Activated naive CD4-positive, alpha-beta T cell treated with anti-CD3 and anti-CD28 coated beads, Interleukin-2, amount 50 U/mL, for 24 hours (primary cell): ENCODE measurements around the gene GAS7.

Source experiments
- H3K27ac Mint-ChIP-seq: one replicate; pipeline ENCODE4 v1.8.0; 2021; ENCODE audit warnings: mild to moderate bottlenecking, mixed read lengths
- H3K27me3 Mint-ChIP-seq: one replicate; pipeline ENCODE4 v1.8.0; 2021; ENCODE audit warnings: mixed read lengths
- H3K36me3 Mint-ChIP-seq: one replicate; pipeline ENCODE4 v1.8.0; 2021; ENCODE audit warnings: mixed read lengths
- H3K4me1 Mint-ChIP-seq: one replicate; pipeline ENCODE4 v1.8.0; 2021; ENCODE audit warnings: mixed read lengths
- H3K4me3 Mint-ChIP-seq: one replicate; pipeline ENCODE4 v1.8.0; 2021; ENCODE audit warnings: mild to moderate bottlenecking, mixed read lengths
- H3K9me3 Mint-ChIP-seq: one replicate; pipeline ENCODE4 v1.8.0; 2021; ENCODE audit warnings: mixed read lengths

The GAS7 gene

GRCh38 chr17:9886141-9886930 is 312.1 kb downstream of the GAS7 start:
- Mint-ChIP-seq H3K4me1 (no peaks in the 10 kb centered on the region), H3K4me3 (no peak overlapping the region), H3K9me3 (peaks cover 18% of the 10 kb centered on the region), H3K36me3 (peaks cover 2% of the 10 kb centered on the region), H3K27me3 (no peaks in the 10 kb centered on the region), H3K27ac (no peak overlapping the region)

DNA sequence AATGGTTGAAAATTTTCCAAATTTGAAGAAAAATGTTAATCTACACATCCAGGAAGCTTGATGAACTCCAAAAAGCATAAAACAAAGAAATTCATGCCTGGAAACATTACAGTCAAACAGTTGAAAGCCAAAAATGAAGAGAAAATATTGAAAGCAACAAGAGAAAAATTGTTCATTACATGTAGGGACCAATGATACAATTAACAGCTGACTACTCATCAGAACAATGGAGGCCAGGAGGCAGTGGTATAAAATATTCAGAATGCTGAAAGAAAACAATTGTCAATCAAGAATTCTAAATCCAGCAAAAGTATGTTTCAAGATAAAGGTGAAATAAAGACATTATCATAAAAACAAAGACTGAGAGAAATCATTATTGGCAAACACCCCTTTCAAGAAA is 315.0 kb downstream of the GAS7 start:
- Mint-ChIP-seq H3K27me3 (no peaks in the 10 kb centered on the region), H3K27ac (no peak overlapping the region), H3K36me3 (peaks cover 2% of the 10 kb centered on the region), H3K9me3 (peaks cover 18% of the 10 kb centered on the region), H3K4me1 (no peaks in the 10 kb centered on the region), H3K4me3 (no peak overlapping the region)

- no peak overlapping the region for H3K27ac Mint-ChIP-seq
- no peak overlapping the region for H3K4me3 Mint-ChIP-seq
Observed at GRCh38 chr17:9880582-9880999, 317.8 kb downstream of the GAS7 start.

GRCh38 chr17:9878786-9879525 is 319.4 kb downstream of the GAS7 start:
- H3K27ac Mint-ChIP-seq = no peak overlapping the region
- H3K4me3 Mint-ChIP-seq = no peak overlapping the region
- H3K4me1 Mint-ChIP-seq = no peaks in the 10 kb centered on the region
- no peaks in the 10 kb centered on the region for H3K27me3 Mint-ChIP-seq
- peaks cover 2% of the 10 kb centered on the region for H3K36me3 Mint-ChIP-seq
- peaks cover 18% of the 10 kb centered on the region for H3K9me3 Mint-ChIP-seq

More at GRCh38 chr17:9880582-9880999, 317.8 kb downstream of the GAS7 start:
- no peaks in the 10 kb centered on the region for H3K27me3 Mint-ChIP-seq
- peaks cover 18% of the 10 kb centered on the region for H3K9me3 Mint-ChIP-seq
- peaks cover 2% of the 10 kb centered on the region for H3K36me3 Mint-ChIP-seq
- H3K4me1 Mint-ChIP-seq = no peaks in the 10 kb centered on the region

DNA sequence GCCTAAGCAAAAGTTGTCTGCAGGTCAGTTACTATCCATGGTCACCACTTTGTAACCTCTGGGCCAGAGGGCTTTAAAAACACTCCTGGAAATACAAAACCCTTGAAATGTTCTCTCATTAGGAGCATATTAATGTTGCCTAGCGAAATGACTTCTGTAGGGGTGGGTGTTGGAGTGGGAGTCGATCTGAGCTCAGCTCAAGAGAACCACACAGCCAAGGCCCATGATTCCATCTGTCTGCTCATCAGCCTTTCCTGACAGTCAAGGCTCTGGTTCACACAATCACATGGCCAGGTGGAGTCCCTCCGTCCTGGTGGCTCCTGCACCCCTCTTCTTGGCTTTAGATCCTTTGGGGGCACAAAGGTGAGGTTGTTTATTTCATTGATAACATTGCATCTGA is 320.1 kb downstream of the GAS7 start:
- Mint-ChIP-seq H3K4me3 (no peak overlapping the region), H3K27me3 (no peaks in the 10 kb centered on the region), H3K4me1 (no peaks in the 10 kb centered on the region), H3K27ac (no peak overlapping the region), H3K36me3 (peaks cover 2% of the 10 kb centered on the region), H3K9me3 (peaks cover 14% of the 10 kb centered on the region)

DNA sequence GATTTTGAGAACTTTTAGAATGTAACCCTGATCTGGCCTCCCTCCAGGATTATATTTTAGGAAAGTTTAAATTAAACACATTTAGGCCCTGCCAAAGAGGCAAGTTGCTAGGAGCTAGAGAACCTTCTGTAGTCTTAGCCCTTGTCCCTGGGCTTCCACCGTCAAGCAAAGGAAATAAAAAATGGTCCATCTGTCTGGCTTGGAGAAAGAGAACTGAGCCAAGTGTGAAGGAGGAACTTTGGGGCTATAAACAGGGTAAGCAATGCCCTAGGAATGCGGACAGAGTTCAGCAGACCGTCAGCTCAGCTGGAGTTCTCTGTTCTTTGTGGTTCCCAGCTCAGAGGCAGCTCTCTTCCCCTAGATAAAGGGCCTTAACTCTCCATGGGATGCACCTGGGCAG is 323.0 kb downstream of the GAS7 start:
- Mint-ChIP-seq H3K4me1 (no peaks in the 10 kb centered on the region), H3K27me3 (peaks cover 4% of the 10 kb centered on the region), H3K27ac (no peak overlapping the region), H3K4me3 (no peak overlapping the region), H3K36me3 (no peaks in the 10 kb centered on the region), H3K9me3 (no peaks in the 10 kb centered on the region)

- Mint-ChIP-seq H3K9me3 (no peaks in the 10 kb centered on the region), H3K27me3 (peaks cover 4% of the 10 kb centered on the region), H3K4me1 (no peaks in the 10 kb centered on the region), H3K27ac (no peak overlapping the region), H3K4me3 (no peak overlapping the region), H3K36me3 (no peaks in the 10 kb centered on the region)
Observed at GRCh38 chr17:9874722-9875121, 323.7 kb downstream of the GAS7 start.

GRCh38 chr17:9872852-9873251 is 325.6 kb downstream of the GAS7 start:
- Mint-ChIP-seq H3K4me3 (no peak overlapping the region), H3K27me3 (peaks cover 4% of the 10 kb centered on the region), H3K4me1 (no peaks in the 10 kb centered on the region), H3K36me3 (no peaks in the 10 kb centered on the region), H3K27ac (no peak overlapping the region), H3K9me3 (no peaks in the 10 kb centered on the region)

DNA sequence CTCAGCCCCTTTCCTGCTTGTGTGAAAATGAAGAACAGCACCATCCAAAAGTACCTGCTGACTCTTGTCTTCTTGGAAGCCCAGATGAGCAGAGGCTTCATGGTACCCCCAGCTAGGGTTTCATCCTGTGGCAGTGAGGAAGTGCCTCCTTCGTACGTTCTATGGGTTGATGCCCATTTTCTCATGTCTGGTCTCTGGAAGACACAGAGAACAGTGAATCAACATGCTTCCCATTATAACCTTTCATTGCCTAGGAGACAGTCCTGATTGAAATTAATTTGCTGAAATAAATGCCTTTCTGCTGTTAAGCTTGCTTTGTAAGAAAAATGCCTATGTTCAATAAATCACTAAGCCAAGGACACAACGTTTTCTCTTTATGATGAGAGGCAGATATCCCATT is 329.9 kb downstream of the GAS7 start:
- Mint-ChIP-seq H3K4me1 (no peaks in the 10 kb centered on the region), H3K4me3 (no peak overlapping the region), H3K27me3 (peaks cover 9% of the 10 kb centered on the region), H3K9me3 (peaks cover 7% of the 10 kb centered on the region), H3K36me3 (peaks cover 2% of the 10 kb centered on the region), H3K27ac (no peak overlapping the region)

- H3K27me3 Mint-ChIP-seq = peaks cover 5% of the 10 kb centered on the region
- H3K4me1 Mint-ChIP-seq = no peaks in the 10 kb centered on the region
- peaks cover 14% of the 10 kb centered on the region for H3K9me3 Mint-ChIP-seq
- no peak overlapping the region for H3K4me3 Mint-ChIP-seq
- no peak overlapping the region for H3K27ac Mint-ChIP-seq
- peaks cover 2% of the 10 kb centered on the region for H3K36me3 Mint-ChIP-seq
Observed at GRCh38 chr17:9865586-9865985, 332.8 kb downstream of the GAS7 start.

DNA sequence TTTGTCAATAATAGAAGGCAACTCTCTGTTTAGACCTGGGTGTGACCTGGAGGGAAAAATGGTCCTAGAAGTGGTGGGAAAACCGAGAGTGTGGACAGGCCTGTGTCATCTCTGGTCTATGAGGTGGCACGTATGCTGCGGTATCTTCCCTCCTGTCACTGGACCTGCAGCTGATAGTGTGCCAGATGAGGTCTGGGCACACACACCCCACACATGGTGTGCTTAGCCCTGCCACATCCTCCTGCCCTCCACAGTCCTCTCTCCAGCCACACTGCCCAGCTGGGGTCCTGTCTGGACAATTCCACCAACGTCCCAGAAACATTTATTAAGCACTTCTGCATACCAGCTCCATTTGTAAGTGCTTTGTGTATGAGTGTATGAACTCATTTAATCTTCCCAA is 335.5 kb downstream of the GAS7 start:
- no peak overlapping the region for H3K4me3 Mint-ChIP-seq
- H3K27me3 Mint-ChIP-seq = peaks cover 5% of the 10 kb centered on the region
- no peaks in the 10 kb centered on the region for H3K4me1 Mint-ChIP-seq
- H3K27ac Mint-ChIP-seq = no peak overlapping the region
- peaks cover 2% of the 10 kb centered on the region for H3K36me3 Mint-ChIP-seq
- H3K9me3 Mint-ChIP-seq = peaks cover 19% of the 10 kb centered on the region

- H3K4me1 Mint-ChIP-seq = no peaks in the 10 kb centered on the region
- H3K27ac Mint-ChIP-seq = no peak overlapping the region
- peaks cover 19% of the 10 kb centered on the region for H3K9me3 Mint-ChIP-seq
- H3K36me3 Mint-ChIP-seq = peaks cover 2% of the 10 kb centered on the region
- peaks cover 5% of the 10 kb centered on the region for H3K27me3 Mint-ChIP-seq
- H3K4me3 Mint-ChIP-seq = no peak overlapping the region
Observed at GRCh38 chr17:9862220-9862619, 336.2 kb downstream of the GAS7 start.

DNA sequence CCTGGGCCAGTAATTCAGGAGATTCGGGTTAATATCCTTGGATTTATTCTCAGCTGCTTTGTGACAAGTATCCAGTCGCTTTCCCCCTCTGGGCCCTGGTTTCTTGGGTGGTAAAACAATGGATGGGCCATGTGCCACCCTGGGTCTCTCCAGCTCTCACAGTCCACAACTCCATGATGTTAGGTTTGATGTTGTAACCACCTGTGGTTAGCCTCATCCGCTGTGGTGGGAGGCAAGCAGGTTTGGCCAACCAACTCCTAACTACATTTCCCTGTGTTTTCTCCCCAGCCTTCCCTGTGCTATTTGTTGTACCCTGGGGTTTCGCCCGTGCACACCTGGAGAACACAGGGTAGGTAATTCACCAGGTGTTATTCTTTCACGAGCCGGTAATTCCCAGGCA is 337.6 kb downstream of the GAS7 start:
- H3K9me3 Mint-ChIP-seq = peaks cover 19% of the 10 kb centered on the region
- no peak overlapping the region for H3K27ac Mint-ChIP-seq
- peaks cover 2% of the 10 kb centered on the region for H3K36me3 Mint-ChIP-seq
- no peak overlapping the region for H3K4me3 Mint-ChIP-seq
- H3K27me3 Mint-ChIP-seq = peaks cover 5% of the 10 kb centered on the region
- H3K4me1 Mint-ChIP-seq = no peaks in the 10 kb centered on the region
